Right lobe of liver (tissue), 4 donors: ENCODE results near the gene NBPF6.
"Not testable (repeated sequence)": the region's sequence is repeated elsewhere in the genome, so short reads cannot be mapped to it uniquely, and the experiment has no call there.

Experiments
- POLR2A ChIP-seq: fragments of 450-650 bp; IDR thresholded peaks from one replicate; pipeline ENCODE4 v1.6.1; 2017; ENCODE audit warnings: antibody characterized with exemption, mild to moderate bottlenecking
- TF ChIP-seq, protein P1 (sequence below), 4 donors: fragments of 200-600 bp in 3 of 4; fragments of 450-650 bp in 1 of 4; IDR thresholded peaks; one replicate each; pipeline versions ENCODE4 v1.5.1 to v1.8.0; 2016 to 2022; ENCODE audit warnings: antibody characterized with exemption in 4 of 4, mild to moderate bottlenecking in 2 of 4
- donor health status: DM: no; HTN: no; CAD: no.
- donor health status: DM: no; HTN: no; CAD: no.
- donor health status: DM: no; HTN: yes; CAD: no.

- TF ChIP-seq, protein P1, sequence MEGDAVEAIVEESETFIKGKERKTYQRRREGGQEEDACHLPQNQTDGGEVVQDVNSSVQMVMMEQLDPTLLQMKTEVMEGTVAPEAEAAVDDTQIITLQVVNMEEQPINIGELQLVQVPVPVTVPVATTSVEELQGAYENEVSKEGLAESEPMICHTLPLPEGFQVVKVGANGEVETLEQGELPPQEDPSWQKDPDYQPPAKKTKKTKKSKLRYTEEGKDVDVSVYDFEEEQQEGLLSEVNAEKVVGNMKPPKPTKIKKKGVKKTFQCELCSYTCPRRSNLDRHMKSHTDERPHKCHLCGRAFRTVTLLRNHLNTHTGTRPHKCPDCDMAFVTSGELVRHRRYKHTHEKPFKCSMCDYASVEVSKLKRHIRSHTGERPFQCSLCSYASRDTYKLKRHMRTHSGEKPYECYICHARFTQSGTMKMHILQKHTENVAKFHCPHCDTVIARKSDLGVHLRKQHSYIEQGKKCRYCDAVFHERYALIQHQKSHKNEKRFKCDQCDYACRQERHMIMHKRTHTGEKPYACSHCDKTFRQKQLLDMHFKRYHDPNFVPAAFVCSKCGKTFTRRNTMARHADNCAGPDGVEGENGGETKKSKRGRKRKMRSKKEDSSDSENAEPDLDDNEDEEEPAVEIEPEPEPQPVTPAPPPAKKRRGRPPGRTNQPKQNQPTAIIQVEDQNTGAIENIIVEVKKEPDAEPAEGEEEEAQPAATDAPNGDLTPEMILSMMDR (IDR thresholded peaks at IDR 0.05): not testable (repeated sequence)
- TF ChIP-seq POLR2A: not testable (repeated sequence)
These were observed 63.8 kb downstream of the NBPF6 start for GRCh38 chr1:108513914-108514313.
